Skeletal muscle satellite cell (primary cell): ENCODE measurements around the gene EIF4G3.
"Not testable (repeated sequence)": the region's sequence is repeated elsewhere in the genome, so short reads cannot be mapped to it uniquely, and the experiment has no call there.

ENCODE experiments used
- H3K27me3 ChIP-seq: 2 replicates; pipeline ENCODE4 v1.7.0; 2013; ENCODE audit warnings: low read length; ENCODE audit not compliant: control insufficient read depth, insufficient read depth
- H3K36me3 ChIP-seq: 2 replicates; pipeline ENCODE4 v1.7.0; 2013; ENCODE audit warnings: mild to moderate bottlenecking, control low read depth, low read length; ENCODE audit not compliant: insufficient read depth
- H3K4me1 ChIP-seq: 2 replicates; pipeline ENCODE4 v1.7.0; 2013; ENCODE audit warnings: low read length; ENCODE audit not compliant: control insufficient read depth, insufficient read depth
- H3K4me2 ChIP-seq: 2 replicates; pipeline ENCODE4 v1.7.0; 2013; ENCODE audit warnings: mild to moderate bottlenecking, low read length
- H3K4me3 ChIP-seq: 2 replicates; pipeline ENCODE4 v1.7.0; 2013; ENCODE audit warnings: low read length
- H3K9ac ChIP-seq: 2 replicates; pipeline ENCODE4 v1.7.0; 2013; ENCODE audit warnings: mild to moderate bottlenecking, low read depth, low read length, moderate library complexity
- H3K9me3 ChIP-seq: replicated peaks from 2 replicates; pipeline ENCODE4 v1.7.0; 2013; ENCODE audit warnings: mild to moderate bottlenecking, control low read depth, low read length

The EIF4G3 gene

DNA sequence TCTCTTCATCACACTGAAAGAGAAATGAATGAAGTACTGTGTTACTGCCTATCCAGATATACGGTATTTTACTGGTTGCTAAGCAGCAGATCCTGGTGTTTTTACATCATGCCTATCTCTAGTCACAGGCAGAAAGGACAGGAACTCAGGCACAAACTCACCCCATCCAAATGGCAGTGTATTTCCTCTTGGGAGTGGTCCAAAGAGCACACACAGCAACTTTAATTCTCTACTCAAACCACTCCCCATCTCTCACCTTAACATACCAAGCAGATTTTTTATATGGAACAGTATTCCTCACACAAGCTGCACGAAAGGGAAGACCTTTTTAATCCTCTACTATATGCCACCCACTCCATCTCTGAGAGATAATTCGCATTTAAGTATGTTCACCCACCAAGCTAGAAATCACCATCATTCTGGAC, 27.3 kb downstream of the EIF4G3 start:
- Histone ChIP-seq H3K27me3 (no peaks in the 10 kb centered on the region), H3K9me3 (no peaks in the 10 kb centered on the region), H3K4me2 (peak overlapping the region; percentile 52), H3K9ac (peak overlapping the region; percentile 66), H3K4me3 (peak overlapping the region; percentile 4), H3K4me1 (peaks cover 27% of the 10 kb centered on the region), H3K36me3 (peaks cover 4% of the 10 kb centered on the region)

DNA sequence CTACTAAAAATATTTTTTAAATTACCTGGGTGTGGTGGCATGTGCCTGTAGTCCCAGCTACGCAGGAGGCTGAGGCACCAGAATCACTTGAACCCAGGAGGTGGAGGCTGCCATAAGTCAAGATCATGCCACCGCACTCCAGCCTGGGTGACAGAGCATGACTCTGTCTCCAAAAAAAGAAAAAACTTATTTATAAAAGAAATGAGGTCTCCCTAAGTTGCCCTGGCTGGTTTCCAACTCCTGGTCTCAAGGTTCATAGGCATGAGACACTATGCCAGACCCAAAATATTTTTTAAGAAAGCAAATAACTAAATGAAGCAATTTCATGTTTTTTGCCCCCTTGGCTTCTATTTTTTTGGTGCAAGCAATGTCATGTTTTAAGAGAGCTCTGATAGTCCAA, 32.9 kb downstream of the EIF4G3 start:
- H3K9me3 ChIP-seq = no peaks in the 10 kb centered on the region
- H3K4me1 ChIP-seq = peaks cover under 1% of the 10 kb centered on the region
- no peak overlapping the region for H3K9ac ChIP-seq
- H3K27me3 ChIP-seq = no peaks in the 10 kb centered on the region
- peaks cover 7% of the 10 kb centered on the region for H3K36me3 ChIP-seq
- no peak overlapping the region for H3K4me2 ChIP-seq
- no peak overlapping the region for H3K4me3 ChIP-seq

DNA sequence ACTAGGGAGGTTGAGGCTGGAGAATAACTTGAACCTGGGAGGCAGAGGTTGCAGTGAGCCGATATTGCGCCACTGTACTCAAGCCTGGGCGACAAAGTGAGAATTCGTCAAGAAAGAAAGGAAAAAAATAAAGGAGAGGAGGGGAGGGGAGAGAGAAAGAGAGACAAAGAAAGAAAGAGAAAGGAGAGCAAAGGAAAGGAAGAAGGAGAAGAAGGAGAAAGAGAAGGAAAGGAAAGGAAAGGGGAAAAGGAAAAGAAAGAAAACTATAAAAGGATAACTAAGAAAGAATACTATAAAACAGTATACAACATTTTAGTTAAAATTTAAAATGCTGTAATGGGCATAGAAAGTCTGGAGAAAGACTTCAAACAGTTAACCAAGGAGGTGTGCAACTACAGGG, 33.6 kb downstream of the EIF4G3 start:
- H3K27me3 ChIP-seq = no peaks in the 10 kb centered on the region
- no peaks in the 10 kb centered on the region for H3K9me3 ChIP-seq
- no peak overlapping the region for H3K9ac ChIP-seq
- H3K4me1 ChIP-seq = no peaks in the 10 kb centered on the region
- no peak overlapping the region for H3K4me3 ChIP-seq
- no peak overlapping the region for H3K4me2 ChIP-seq
- H3K36me3 ChIP-seq = peaks cover 7% of the 10 kb centered on the region

DNA sequence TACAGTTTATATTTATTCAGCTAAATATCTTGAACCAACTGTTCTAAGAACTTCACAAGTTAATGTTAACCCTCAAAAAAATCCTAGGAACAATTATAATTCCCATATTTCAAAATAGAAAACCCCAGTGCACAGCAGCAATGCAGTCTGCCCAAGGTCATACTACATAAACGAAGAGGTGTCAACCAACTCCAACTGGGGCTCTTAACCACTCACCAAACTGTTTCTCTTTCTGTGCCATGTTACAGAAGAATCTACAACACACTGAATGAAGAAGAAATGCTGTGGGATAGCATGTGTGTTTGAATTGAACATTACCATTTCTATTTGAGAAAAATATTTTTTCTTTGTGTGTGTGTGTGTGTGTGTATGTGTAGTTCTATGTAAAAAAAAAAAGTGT, 35.7 kb downstream of the EIF4G3 start:
- Histone ChIP-seq H3K27me3 (no peaks in the 10 kb centered on the region), H3K9me3 (no peaks in the 10 kb centered on the region), H3K4me3 (no peak overlapping the region), H3K4me2 (no peak overlapping the region), H3K4me1 (no peaks in the 10 kb centered on the region), H3K36me3 (peaks cover 10% of the 10 kb centered on the region), H3K9ac (no peak overlapping the region)

DNA sequence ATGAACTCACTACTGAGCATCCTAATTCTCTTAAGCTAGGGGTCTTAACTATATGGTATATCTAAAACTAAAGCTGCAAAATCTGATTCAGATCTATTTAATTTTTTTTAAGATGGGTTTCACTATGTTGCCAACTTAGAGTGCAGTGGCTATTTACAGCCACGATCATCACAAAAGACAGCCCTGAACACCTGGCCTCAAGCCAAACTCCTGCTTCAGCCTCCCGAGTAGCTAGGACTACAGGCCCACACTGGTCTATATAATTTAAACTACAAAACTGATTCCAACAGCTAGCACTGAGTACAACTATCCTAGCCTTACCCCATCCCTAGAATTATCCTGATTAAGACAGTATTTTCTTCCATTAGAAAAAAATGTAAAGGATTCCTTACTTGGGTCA, 37.1 kb downstream of the EIF4G3 start:
- Histone ChIP-seq H3K9ac (no peak overlapping the region), H3K27me3 (no peaks in the 10 kb centered on the region), H3K36me3 (peaks cover 11% of the 10 kb centered on the region), H3K4me3 (no peak overlapping the region), H3K4me1 (no peaks in the 10 kb centered on the region), H3K9me3 (no peaks in the 10 kb centered on the region), H3K4me2 (no peak overlapping the region)

DNA sequence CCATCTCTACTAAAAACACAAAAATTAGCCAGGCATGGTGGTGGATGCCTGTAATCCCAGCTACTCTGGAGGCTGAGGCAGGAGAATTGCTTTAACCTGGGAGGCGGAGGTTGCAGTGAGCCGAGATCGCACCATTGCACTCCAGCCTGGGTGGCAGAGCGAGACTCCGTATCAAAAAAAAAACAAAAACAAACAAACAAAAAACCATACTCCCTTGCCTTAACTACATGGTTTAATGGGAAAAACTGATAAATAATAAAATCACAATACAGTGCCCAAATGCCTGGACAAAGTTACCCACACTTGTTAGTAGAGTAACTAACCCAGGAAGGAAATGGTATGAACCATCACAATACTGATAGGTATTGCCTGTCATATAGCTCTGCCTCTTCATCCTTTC, 40.4 kb downstream of the EIF4G3 start:
- H3K4me1 ChIP-seq, H3K4me3 ChIP-seq, H3K27me3 ChIP-seq, H3K9me3 ChIP-seq, H3K4me2 ChIP-seq, H3K9ac ChIP-seq: not testable (repeated sequence)
- H3K36me3 ChIP-seq = peaks cover 15% of the 10 kb centered on the region

DNA sequence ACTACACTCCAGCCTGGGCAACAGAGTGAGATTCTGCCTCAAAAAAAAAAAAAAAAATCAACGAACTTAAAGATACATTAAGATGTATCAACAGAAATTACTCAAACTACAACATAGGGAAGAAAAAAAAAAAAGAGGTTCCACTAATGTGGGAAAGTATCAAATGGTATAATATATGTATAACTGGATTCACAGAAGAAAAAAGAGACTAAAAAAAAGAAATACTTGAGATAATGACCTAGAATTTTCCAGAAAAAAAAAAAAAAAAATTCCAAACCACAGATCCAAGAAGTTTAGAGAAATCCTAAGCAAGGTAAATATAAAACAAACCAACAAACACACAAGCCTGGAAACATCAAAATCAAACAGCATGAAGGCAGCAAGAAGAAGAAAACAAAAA, 45.5 kb downstream of the EIF4G3 start:
- no peak overlapping the region for H3K9ac ChIP-seq
- no peak overlapping the region for H3K4me2 ChIP-seq
- H3K36me3 ChIP-seq = peaks cover 14% of the 10 kb centered on the region
- H3K9me3 ChIP-seq = no peaks in the 10 kb centered on the region
- no peaks in the 10 kb centered on the region for H3K27me3 ChIP-seq
- H3K4me3 ChIP-seq = no peak overlapping the region
- H3K4me1 ChIP-seq = no peaks in the 10 kb centered on the region

DNA sequence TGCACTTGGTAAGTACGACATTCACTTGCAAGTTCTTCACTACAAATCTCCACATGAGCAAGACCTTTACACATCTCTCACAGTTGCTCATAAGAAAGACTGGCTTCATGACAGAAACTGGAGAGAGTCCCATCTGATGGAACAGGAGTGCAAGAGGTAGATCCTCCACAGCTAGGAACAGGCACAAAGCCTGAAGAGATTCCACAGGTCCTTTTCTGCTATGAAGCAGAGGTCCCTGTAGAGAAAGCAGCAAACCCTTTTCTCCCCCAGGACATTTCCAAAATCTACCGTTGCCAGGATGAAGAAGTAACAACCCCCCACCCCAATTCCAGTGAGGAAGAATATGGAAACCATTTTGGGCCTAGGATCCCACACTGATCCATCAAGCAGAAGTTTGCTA, 47.3 kb downstream of the EIF4G3 start:
- Histone ChIP-seq H3K9me3 (no peaks in the 10 kb centered on the region), H3K4me2 (no peak overlapping the region), H3K27me3 (no peaks in the 10 kb centered on the region), H3K36me3 (peaks cover 9% of the 10 kb centered on the region), H3K9ac (no peak overlapping the region), H3K4me1 (peaks cover 9% of the 10 kb centered on the region), H3K4me3 (no peak overlapping the region)

DNA sequence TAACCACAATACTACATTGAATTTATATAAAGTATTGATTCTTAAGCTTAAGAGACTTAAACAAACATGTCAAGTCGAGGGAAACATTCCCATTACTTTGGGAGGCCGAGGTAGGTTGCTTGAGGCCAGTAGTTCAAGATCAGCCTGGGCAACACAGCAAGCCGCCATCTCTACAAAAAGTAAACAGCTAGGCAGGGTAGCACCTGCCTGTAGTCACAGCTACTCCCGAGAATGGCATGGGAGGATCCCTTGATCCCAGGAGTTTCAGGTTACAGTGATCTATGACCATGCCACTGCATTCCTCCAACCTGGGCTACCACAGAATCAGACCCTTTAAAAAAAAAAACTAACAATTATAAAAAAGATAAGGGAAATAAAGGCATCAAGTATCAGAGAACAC, 50.4 kb downstream of the EIF4G3 start:
- Histone ChIP-seq H3K9me3 (no peaks in the 10 kb centered on the region), H3K4me3 (no peak overlapping the region), H3K4me2 (no peak overlapping the region), H3K9ac (no peak overlapping the region), H3K27me3 (no peaks in the 10 kb centered on the region), H3K4me1 (peaks cover 10% of the 10 kb centered on the region), H3K36me3 (peaks cover 11% of the 10 kb centered on the region)

DNA sequence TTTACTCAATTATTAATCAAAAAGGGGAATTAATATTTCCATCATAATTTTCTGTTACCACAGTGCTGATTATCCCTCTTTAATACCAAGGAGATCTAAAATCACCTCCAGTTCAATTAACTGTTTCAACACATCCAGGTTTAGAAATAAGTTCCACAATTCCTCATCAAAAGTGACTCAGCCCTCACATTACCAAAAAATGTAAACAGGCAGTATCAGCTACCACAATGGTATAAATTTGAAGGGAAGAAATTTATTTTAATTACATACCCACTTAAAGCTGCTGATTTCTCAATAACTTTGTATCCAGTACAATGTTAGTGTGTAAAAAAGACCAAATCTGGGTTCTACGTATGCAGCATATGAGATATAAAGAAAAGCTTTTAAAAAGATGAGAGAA, 51.9 kb downstream of the EIF4G3 start:
- H3K27me3 ChIP-seq = no peaks in the 10 kb centered on the region
- no peaks in the 10 kb centered on the region for H3K9me3 ChIP-seq
- no peak overlapping the region for H3K9ac ChIP-seq
- H3K4me1 ChIP-seq = peaks cover 10% of the 10 kb centered on the region
- H3K4me2 ChIP-seq = no peak overlapping the region
- H3K36me3 ChIP-seq = peaks cover 15% of the 10 kb centered on the region
- H3K4me3 ChIP-seq = no peak overlapping the region

DNA sequence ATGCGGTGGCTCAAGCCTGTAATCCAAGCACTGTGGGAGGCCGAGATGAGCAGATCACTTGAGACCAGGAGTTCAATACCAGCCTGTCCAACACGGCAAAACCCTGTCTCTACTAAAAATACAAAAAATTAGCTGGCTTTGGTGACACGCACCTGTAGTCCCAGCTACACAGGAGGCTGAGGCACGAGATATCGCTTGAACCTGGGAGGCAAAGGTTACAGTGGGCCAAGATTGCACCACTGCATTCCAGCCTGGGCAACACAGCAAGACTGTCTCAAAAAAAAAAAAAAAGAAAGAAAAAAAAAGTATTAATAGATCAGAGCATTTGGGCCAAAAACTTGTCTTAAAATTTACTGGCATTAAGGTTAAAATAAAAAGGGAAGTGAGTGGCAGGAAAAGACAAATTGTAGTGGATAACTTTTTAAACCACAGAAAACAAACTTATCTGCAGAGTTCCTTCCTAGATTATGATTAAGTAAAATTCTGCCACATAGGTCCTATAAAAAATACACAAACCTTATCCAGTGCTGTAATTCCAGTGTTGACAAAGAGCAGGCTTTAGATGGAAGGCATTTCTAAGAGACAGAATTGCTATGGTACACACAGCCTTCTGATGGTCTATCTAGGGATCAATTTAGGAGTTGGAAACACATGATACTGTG, 53.3 kb downstream of the EIF4G3 start:
- peaks cover 10% of the 10 kb centered on the region for H3K4me1 ChIP-seq
- H3K4me2 ChIP-seq = no peak overlapping the region

DNA sequence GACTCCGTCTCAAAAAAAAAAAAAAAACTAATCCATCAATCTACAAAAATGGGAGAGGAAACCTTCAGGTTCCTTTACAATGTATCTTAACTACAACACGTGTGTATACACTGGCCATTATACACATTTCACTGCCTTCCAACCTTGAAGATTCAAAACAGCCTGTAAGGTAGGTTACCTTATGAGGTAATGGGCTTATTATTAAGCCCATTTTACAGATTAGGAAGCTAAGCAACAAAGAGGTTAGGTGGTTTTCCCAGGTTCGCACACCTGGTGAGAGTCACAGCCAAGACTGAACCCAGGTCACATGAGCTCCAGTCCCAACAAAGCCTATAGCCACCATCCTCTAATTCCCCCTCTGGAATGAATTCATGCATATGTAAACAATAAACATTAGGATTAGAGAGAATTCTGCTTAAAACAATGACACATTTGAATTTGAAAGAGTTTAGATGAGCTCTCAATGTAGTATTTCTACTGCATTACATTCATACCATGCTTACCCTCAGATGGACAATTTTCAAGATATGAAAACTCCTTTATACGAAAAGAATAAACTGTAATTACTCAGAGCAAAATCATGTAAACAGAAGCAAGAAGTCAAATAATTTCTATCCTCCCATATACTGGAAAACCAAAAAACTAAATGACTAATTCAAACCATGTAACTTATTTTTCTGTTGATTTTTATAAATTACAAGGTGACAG, 54.8 kb downstream of the EIF4G3 start:
- Histone ChIP-seq H3K4me1 (peaks cover 10% of the 10 kb centered on the region), H3K27me3 (no peaks in the 10 kb centered on the region), H3K36me3 (peaks cover 11% of the 10 kb centered on the region), H3K4me3 (no peak overlapping the region), H3K4me2 (no peak overlapping the region), H3K9ac (no peak overlapping the region), H3K9me3 (no peaks in the 10 kb centered on the region)

More for the DNA sequence above, 53.3 kb downstream of the EIF4G3 start:
- Histone ChIP-seq H3K9me3 (no peaks in the 10 kb centered on the region), H3K36me3 (peaks cover 11% of the 10 kb centered on the region), H3K4me3 (no peak overlapping the region), H3K27me3 (no peaks in the 10 kb centered on the region), H3K9ac (no peak overlapping the region)
